Neutrophil (primary cell): ENCODE data around the gene FNBP1L.

Source experiments
- H3K27ac ChIP-seq: fragments of 200-600 bp; sonication (generic); 2 replicates; pipeline ENCODE4 v1.5.1; 2016; ENCODE audit warnings: mild to moderate bottlenecking, moderate library complexity
- H3K27me3 ChIP-seq: fragments of 200-600 bp; sonication (generic); 2 replicates; pipeline ENCODE4 v1.6.0; 2016; ENCODE audit warnings: mild to moderate bottlenecking
- H3K36me3 ChIP-seq: fragments of 200-600 bp; sonication (generic); 2 replicates; pipeline ENCODE4 v1.5.1; 2017
- H3K4me1 ChIP-seq, 2 experiments: fragments of 200-600 bp in 1 of 2; sonication (generic) in 1 of 2; 1 replicate in 1 of 2; 2 replicates in 1 of 2; pipeline versions ENCODE4 v1.5.1 to v1.6.1; 2013 to 2016; ENCODE audit warnings: low read depth in 1 of 2, low read length in 1 of 2, mild to moderate bottlenecking in 1 of 2, moderate library complexity in 1 of 2; ENCODE audit not compliant: control insufficient read depth in 1 of 2, insufficient read depth in 1 of 2
- H3K4me3 ChIP-seq, 2 experiments: fragments of 200-600 bp in 1 of 2; sonication (generic) in 1 of 2; 1 replicate in 1 of 2; 2 replicates in 1 of 2; pipeline ENCODE4 v1.5.1; 2013 to 2016; ENCODE audit warnings: low read depth in 1 of 2, low read length in 1 of 2, mild to moderate bottlenecking in 1 of 2, moderate library complexity in 1 of 2
- H3K9me3 ChIP-seq: fragments of 200-600 bp; sonication (generic); 2 replicates; pipeline ENCODE4 v1.5.1; 2016
- TF ChIP-seq, protein P1 (sequence below): fragments of 200-600 bp; sonication (generic); IDR thresholded peaks from 2 replicates; pipeline ENCODE4 v1.5.1; 2016; ENCODE audit warnings: antibody characterized with exemption

The FNBP1L gene

DNA sequence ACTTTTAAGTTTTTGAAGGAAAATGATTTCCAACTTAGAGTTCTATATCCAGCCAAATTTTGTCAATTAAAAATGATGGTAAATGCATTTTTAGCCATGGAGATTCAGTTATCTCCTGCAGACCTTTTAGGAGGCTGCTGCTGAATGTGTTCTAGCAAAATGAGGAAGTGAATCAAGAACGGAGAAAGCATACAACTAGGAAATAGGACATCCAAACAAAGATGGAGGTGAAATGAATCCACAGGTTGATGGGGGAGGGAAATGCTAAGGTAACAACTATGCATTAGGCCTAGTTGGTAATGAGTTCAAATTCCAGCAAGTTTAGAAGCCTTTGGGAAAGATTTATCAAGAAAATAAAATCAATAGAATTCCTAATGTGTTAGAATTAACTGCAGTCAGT lies 80.5 kb downstream of the FNBP1L start:
- Histone ChIP-seq H3K9me3 (no peaks in the 10 kb centered on the region), H3K27ac (no peak overlapping the region), H3K4me3 (no peak overlapping the region), H3K27me3 (no peaks in the 10 kb centered on the region), H3K4me1 (no peaks in the 10 kb centered on the region), H3K36me3 (no peaks in the 10 kb centered on the region)
- TF ChIP-seq, protein P1, sequence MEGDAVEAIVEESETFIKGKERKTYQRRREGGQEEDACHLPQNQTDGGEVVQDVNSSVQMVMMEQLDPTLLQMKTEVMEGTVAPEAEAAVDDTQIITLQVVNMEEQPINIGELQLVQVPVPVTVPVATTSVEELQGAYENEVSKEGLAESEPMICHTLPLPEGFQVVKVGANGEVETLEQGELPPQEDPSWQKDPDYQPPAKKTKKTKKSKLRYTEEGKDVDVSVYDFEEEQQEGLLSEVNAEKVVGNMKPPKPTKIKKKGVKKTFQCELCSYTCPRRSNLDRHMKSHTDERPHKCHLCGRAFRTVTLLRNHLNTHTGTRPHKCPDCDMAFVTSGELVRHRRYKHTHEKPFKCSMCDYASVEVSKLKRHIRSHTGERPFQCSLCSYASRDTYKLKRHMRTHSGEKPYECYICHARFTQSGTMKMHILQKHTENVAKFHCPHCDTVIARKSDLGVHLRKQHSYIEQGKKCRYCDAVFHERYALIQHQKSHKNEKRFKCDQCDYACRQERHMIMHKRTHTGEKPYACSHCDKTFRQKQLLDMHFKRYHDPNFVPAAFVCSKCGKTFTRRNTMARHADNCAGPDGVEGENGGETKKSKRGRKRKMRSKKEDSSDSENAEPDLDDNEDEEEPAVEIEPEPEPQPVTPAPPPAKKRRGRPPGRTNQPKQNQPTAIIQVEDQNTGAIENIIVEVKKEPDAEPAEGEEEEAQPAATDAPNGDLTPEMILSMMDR = no peak

DNA sequence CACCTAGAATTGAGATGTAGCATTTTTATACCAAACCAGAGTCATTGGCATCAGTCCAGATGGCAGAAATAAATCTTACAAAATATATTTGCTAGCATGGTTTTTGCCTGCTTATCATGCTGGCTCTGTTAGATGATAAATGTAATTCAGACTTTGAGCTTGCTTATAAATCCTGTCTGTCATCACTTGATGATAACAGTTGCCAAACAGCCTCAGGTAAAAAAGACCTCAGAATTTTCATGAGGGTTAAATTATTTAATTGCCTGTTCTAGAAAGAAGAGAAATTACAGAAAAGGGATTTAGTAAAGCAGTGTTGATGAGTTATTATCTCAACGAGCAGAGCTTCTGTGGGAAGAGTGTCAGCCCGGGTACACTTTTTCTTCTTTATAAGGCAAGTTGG lies 83.3 kb downstream of the FNBP1L start:
- Histone ChIP-seq H3K4me3 (no peak overlapping the region), H3K4me1 (no peaks in the 10 kb centered on the region)

DNA sequence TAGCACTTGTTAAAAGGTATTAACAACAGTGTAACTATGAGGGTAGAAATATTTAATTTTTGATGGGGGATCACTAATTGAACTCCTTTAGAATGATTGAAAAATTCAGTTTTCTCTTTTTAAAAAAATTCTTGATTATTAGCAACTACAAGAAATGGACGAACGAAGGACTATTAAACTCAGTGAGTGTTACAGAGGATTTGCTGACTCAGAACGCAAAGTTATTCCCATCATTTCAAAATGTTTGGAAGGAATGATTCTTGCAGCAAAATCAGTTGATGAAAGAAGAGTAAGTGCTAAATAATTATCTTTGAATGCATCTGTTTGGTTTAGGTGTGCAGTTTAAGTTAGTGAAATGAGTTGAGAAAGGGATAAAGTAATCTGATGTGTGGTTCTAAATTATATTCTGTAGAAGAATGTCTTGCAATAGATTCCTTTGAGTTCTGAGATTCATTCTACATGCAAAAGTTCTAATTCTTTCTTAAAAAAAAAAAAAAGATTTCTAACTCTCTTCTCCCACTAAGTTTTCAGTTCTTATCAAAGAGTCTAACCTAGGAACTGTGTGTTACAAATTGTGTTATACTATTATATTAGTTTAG lies 85.0 kb downstream of the FNBP1L start:
- no peaks in the 10 kb centered on the region for H3K9me3 ChIP-seq
- no peak overlapping the region for H3K4me3 ChIP-seq
- no peaks in the 10 kb centered on the region for H3K4me1 ChIP-seq
- TF ChIP-seq, protein P1 = no peak
- H3K27ac ChIP-seq = no peak overlapping the region
- no peaks in the 10 kb centered on the region for H3K27me3 ChIP-seq
- no peaks in the 10 kb centered on the region for H3K36me3 ChIP-seq

More for the DNA sequence above, 83.3 kb downstream of the FNBP1L start:
- TF ChIP-seq, protein P1 = no peak
- no peaks in the 10 kb centered on the region for H3K27me3 ChIP-seq
- H3K27ac ChIP-seq = no peak overlapping the region
- H3K9me3 ChIP-seq = no peaks in the 10 kb centered on the region
- no peaks in the 10 kb centered on the region for H3K36me3 ChIP-seq

DNA sequence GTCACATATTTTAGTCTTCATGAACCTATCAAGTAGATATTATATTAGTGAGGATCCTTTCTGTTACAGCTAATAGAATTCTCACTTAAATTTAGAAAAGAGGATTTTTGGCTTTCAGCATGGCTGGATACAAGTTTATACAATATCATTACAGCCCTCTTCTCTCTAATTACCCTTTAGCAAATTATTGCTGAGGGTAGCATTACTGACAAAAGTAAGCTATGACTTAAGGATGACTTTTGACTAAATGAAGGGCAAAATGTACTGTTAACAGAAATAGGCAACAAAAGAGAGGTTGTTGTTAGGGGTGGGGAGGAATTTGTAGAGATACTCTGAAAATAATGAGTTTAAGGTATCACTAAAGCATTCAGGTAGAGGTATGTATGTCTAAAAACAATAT lies 85.8 kb downstream of the FNBP1L start:
- no peaks in the 10 kb centered on the region for H3K9me3 ChIP-seq
- TF ChIP-seq, protein P1 = no peak
- H3K36me3 ChIP-seq = no peaks in the 10 kb centered on the region
- no peak overlapping the region for H3K27ac ChIP-seq
- H3K4me1 ChIP-seq = no peaks in the 10 kb centered on the region
- H3K4me3 ChIP-seq = no peak overlapping the region
- H3K27me3 ChIP-seq = no peaks in the 10 kb centered on the region

DNA sequence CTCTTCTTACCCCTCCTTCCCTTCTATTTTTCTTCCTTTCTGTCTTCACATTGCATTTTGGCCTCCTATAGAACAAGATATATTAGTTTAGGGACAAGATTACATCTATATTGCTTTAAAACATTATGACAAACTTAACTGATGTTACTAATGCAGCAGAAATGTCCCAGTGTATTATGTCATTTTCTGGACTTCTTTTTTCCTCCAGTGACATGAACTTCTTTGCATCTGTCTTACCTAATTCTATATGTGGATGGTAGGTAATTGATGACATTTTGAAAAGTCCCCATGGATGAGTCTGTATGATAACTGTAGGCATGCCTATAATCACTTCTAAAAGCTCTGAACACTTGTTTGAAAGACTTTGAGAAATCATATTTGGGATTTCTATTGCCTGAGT lies 89.5 kb downstream of the FNBP1L start:
- no peak overlapping the region for H3K4me3 ChIP-seq
- no peaks in the 10 kb centered on the region for H3K36me3 ChIP-seq
- H3K4me1 ChIP-seq = no peaks in the 10 kb centered on the region
- H3K27me3 ChIP-seq = no peaks in the 10 kb centered on the region
- TF ChIP-seq, protein P1 = no peak
- H3K9me3 ChIP-seq = no peaks in the 10 kb centered on the region
- no peak overlapping the region for H3K27ac ChIP-seq

DNA sequence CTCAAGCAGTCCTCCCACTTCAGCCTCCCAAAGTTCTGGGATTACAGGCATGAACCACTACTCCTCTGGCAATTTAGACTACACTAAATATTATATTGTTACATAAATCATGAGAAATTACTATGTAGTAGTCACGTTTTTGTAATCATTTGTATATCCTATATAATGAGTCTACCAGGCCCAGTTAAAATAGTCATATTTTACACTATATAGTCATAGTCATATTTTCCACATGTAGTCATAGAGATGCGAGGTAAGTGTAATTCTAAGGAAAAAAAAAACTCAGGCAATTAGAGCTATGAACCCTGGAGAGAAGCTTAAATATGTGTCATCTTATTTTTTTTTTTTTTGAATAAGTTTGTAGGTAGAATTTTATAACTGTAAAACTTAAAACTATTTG lies 90.0 kb downstream of the FNBP1L start:
- Histone ChIP-seq H3K9me3 (no peaks in the 10 kb centered on the region), H3K4me1 (no peaks in the 10 kb centered on the region), H3K27ac (no peak overlapping the region), H3K27me3 (no peaks in the 10 kb centered on the region), H3K4me3 (no peak overlapping the region), H3K36me3 (no peaks in the 10 kb centered on the region)
- TF ChIP-seq, protein P1 = no peak
